Gastrocnemius medialis (tissue), 4 donors: ENCODE results near the gene MALAT1.

Source experiments
- POLR2A ChIP-seq, 2 donors: fragments of 450-650 bp; IDR thresholded peaks; one replicate each; pipeline ENCODE4 v1.6.1; 2017; ENCODE audit warnings: antibody characterized with exemption in 2 of 2, mild to moderate bottlenecking in 2 of 2, moderate library complexity in 2 of 2
- TF ChIP-seq, protein P1 (sequence below), 5 experiments: fragments of 450-650 bp in 3 of 5; fragments of 200-600 bp in 2 of 5; sonication (generic) in 2 of 5; IDR thresholded peaks in 4 of 5; conservative IDR thresholded peaks in 1 of 5; 1 replicate in 4 of 5; 2 replicates in 1 of 5; pipeline ENCODE4 v1.5.1; 2016 to 2019; ENCODE audit warnings: antibody characterized with exemption in 5 of 5, mild to moderate bottlenecking in 3 of 5, moderate library complexity in 3 of 5

DNA sequence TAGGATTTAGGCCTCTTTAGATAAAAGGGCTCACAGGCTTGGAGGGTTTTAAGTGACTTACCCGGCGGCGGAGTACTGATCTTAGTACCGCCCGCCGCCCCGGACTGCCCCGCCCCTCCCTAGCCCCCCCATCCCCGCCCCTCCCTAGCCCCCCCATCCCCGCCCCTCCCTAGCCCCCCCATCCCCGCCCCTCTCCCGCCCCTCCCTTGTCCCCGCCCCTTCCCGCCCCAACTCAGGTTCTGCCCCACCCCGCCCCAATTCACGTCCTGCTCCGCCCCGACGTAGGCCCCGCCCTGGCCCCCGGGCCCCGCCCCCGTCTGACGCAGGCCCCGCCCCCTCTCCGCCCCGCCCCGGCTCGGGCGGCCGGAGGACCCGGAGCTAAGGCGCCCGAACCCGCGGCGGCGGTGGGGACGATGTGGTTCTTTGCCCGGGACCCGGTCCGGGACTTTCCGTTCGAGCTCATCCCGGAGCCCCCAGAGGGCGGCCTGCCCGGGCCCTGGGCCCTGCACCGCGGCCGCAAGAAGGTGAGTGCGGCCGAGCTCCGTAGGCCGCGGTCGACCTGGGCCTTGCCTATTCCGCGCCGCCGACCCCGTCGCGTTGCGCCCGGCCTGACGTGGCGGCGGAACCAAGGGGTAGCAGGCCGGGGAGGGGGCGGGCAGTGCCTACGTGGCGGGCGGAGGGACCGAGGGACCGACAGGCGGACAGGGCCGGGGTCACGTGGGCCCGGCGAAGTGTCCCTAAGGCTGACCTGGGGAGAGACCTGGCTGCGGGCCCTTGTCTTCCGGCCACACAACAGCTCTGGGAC, 26.1 kb downstream of the MALAT1 start, which contains the start of gene SCYL1:
- TF ChIP-seq, protein P1, sequence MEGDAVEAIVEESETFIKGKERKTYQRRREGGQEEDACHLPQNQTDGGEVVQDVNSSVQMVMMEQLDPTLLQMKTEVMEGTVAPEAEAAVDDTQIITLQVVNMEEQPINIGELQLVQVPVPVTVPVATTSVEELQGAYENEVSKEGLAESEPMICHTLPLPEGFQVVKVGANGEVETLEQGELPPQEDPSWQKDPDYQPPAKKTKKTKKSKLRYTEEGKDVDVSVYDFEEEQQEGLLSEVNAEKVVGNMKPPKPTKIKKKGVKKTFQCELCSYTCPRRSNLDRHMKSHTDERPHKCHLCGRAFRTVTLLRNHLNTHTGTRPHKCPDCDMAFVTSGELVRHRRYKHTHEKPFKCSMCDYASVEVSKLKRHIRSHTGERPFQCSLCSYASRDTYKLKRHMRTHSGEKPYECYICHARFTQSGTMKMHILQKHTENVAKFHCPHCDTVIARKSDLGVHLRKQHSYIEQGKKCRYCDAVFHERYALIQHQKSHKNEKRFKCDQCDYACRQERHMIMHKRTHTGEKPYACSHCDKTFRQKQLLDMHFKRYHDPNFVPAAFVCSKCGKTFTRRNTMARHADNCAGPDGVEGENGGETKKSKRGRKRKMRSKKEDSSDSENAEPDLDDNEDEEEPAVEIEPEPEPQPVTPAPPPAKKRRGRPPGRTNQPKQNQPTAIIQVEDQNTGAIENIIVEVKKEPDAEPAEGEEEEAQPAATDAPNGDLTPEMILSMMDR (IDR thresholded peaks at IDR 0.05 in 4 of 5, conservative IDR thresholded peaks at IDR 0.05 in 1 of 5): no peak
- TF ChIP-seq POLR2A (IDR thresholded peaks at IDR 0.05): peak; percentile 71 to 78
